HUDEP-2 (cell line): ENCODE data around the gene SCRN3.
A peak's percentile ranks its signal among the peaks of the same experiment; 100 is the strongest.

Source experiments
- DNase-seq, 76 experiments: peaks; one replicate each; lab custom pipeline; 2025; ENCODE audit not compliant: unreplicated experiment in 76 of 76; lab: John Stamatoyannopoulos, UW

The SCRN3 gene

GRCh38 chr2:174399171-174399570, 3.6 kb downstream of the SCRN3 start:
- no peak for DNase-seq

GRCh38 chr2:174400853-174401252, 5.3 kb downstream of the SCRN3 start:
- DNase-seq, result no peak

- no peak for DNase-seq
Observed at GRCh38 chr2:174403628-174404027, 8.1 kb downstream of the SCRN3 start.

GRCh38 chr2:174410039-174410438, 14.5 kb downstream of the SCRN3 start:
- peak in 1 of 76 experiments; percentile 22 for DNase-seq

GRCh38 chr2:174412256-174412655, 16.7 kb downstream of the SCRN3 start:
- no peak for DNase-seq

GRCh38 chr2:174428214-174428613, 32.7 kb downstream of the SCRN3 start:
- DNase-seq, result no peak

- no peak for DNase-seq
Observed at GRCh38 chr2:174430066-174430465, 34.5 kb downstream of the SCRN3 start.

- no peak for DNase-seq
Observed at GRCh38 chr2:174431902-174432301, 36.4 kb downstream of the SCRN3 start.

- DNase-seq, result no peak
Observed at GRCh38 chr2:174436351-174436750, 40.8 kb downstream of the SCRN3 start.

- no peak for DNase-seq
Observed at GRCh38 chr2:174438146-174438886, 42.8 kb downstream of the SCRN3 start.

- no peak for DNase-seq
Observed at GRCh38 chr2:174439323-174439722, 43.8 kb downstream of the SCRN3 start.

GRCh38 chr2:174439950-174440349, 44.4 kb downstream of the SCRN3 start:
- DNase-seq, result no peak

- DNase-seq, result no peak
Observed at GRCh38 chr2:174442546-174443510, 47.3 kb downstream of the SCRN3 start.

- no peak for DNase-seq
Observed at GRCh38 chr2:174444761-174445160, 49.2 kb downstream of the SCRN3 start.

- DNase-seq, result no peak
Observed at GRCh38 chr2:174445248-174445647, 49.7 kb downstream of the SCRN3 start.

- no peak for DNase-seq
Observed at GRCh38 chr2:174446531-174446930, 51.0 kb downstream of the SCRN3 start.

GRCh38 chr2:174449033-174449432, 53.5 kb downstream of the SCRN3 start:
- DNase-seq, result no peak

- DNase-seq, result no peak
Observed at GRCh38 chr2:174450021-174450816, 54.7 kb downstream of the SCRN3 start.

GRCh38 chr2:174454566-174454965, 59.0 kb downstream of the SCRN3 start:
- no peak for DNase-seq

- DNase-seq, result no peak
Observed at GRCh38 chr2:174461221-174461620, 65.7 kb downstream of the SCRN3 start.

- no peak for DNase-seq
Observed at GRCh38 chr2:174465327-174465726, 69.8 kb downstream of the SCRN3 start.
